A549 (cell line): ENCODE data around the gene PDLIM7. TPM values are rescaled to one million over a fixed set of nuclear protein-coding genes. Genes with fewer than 3 reads are reported as not detected.
A peak's percentile ranks its signal among the peaks of the same experiment; 100 is the strongest.

Experiments used
- ATAC-seq, 2 experiments: fragments of 200-7000 bp in 1 of 2; fragments of >200 bp in 1 of 2; cut with Nextera tagmentation in 1 of 2; cut with Tn5 transposase in 1 of 2; 3 replicates each; pipeline versions ENCODE4 v1.8.0 to v1.9.1; 2018 to 2020; ENCODE audit warnings: mild to moderate bottlenecking in 1 of 2, moderate library complexity in 1 of 2
- CTCF ChIA-PET: fragments of 300-600 bp; sonication (Branson Sonifier 250); formaldehyde crosslinking; extraction: SDS; loops from one replicate; lab custom pipeline; 2021; ENCODE audit warnings: antibody characterized with exemption, inconsistent platforms; lab: Yijun Ruan, JAX
- POLR2A ChIA-PET: fragments of 350-600 bp; formaldehyde crosslinking; extraction: SDS; loops from one replicate; lab custom pipeline; 2021; ENCODE audit warnings: antibody characterized with exemption, inconsistent platforms; lab: Yijun Ruan, JAX
- DNase-seq, 2 experiments: peaks; one replicate each; pipeline versions ENCODE4 v3.0.0 to v3.0.0-alpha.2; 2011 to 2016; ENCODE audit warnings: low read depth in 1 of 2, low spot score in 1 of 2
- FAIRE-seq: peaks from 2 replicates; lab custom pipeline; 2011; peaks lifted over from hg19 to GRCh38; lab: Jason Lieb, UNC
- H3K27ac ChIP-seq, 2 experiments: fragments of >200 bp; sonication (Bioruptor Twin); formaldehyde crosslinking; 3 replicates each; pipeline ENCODE4 v1.5.1; 2016 to 2017
- H3K4me1 ChIP-seq: fragments of >200 bp; sonication (Bioruptor Twin); formaldehyde crosslinking; 3 replicates; pipeline ENCODE4 v1.6.1; 2016
- H3K4me2 ChIP-seq: fragments of >200 bp; sonication (Bioruptor Twin); formaldehyde crosslinking; 3 replicates; pipeline ENCODE4 v1.6.1; 2016
- H3K4me3 ChIP-seq: fragments of >200 bp; sonication (Bioruptor Twin); formaldehyde crosslinking; 3 replicates; pipeline ENCODE4 v1.5.1; 2016
- H3K9me3 ChIP-seq: fragments of >200 bp; sonication (Bioruptor Twin); formaldehyde crosslinking; 3 replicates; pipeline ENCODE4 v1.6.1; 2016
- CBX2 ChIP-seq: fragments of 200-600 bp; sonication (generic); IDR thresholded peaks from 2 replicates; pipeline ENCODE4 v1.6.1; 2016; ENCODE audit warnings: low read depth, mild to moderate bottlenecking, borderline replicate concordance
- CEBPB ChIP-seq, 2 experiments: fragments of >200 bp in 1 of 2; sonication (Bioruptor Twin) in 1 of 2; formaldehyde crosslinking in 1 of 2; IDR thresholded peaks; 2 replicates each; pipeline ENCODE4 v1.6.1; 2012 to 2016
- EHF ChIP-seq: fragments of 250-450 bp; sonication (Bioruptor Pico); IDR thresholded peaks from 2 replicates; pipeline ENCODE4 v1.5.0; 2020; ENCODE audit warnings: mild to moderate bottlenecking
- EP300 ChIP-seq, 2 experiments: fragments of >200 bp; sonication (Bioruptor Twin); formaldehyde crosslinking; IDR thresholded peaks; 2 replicates in 1 of 2; 3 replicates in 1 of 2; pipeline ENCODE4 v1.6.1; 2016 to 2017
- HDAC2 ChIP-seq: fragments of 200-600 bp; sonication (generic); IDR thresholded peaks from 2 replicates; pipeline ENCODE4 v1.6.1; 2016
- JUN ChIP-seq, 2 experiments: fragments of >200 bp; sonication (Bioruptor Twin); formaldehyde crosslinking; IDR thresholded peaks; 2 replicates in 1 of 2; 3 replicates in 1 of 2; pipeline ENCODE4 v1.6.1; 2016 to 2017
- KDM5A ChIP-seq: fragments of 200-600 bp; sonication (generic); IDR thresholded peaks from 2 replicates; pipeline ENCODE4 v1.6.1; 2016; ENCODE audit warnings: antibody characterized with exemption, mild to moderate bottlenecking
- NFE2L2 ChIP-seq: fragments of 150-350 bp; conservative IDR thresholded peaks from 2 replicates; pipeline ENCODE4 v1.6.1; 2014; ENCODE audit warnings: low read length
- NPAS2 ChIP-seq: fragments of 250-450 bp; sonication (Bioruptor Pico); IDR thresholded peaks from 2 replicates; pipeline ENCODE4 v1.8.0; 2022; ENCODE audit warnings: mild to moderate bottlenecking, moderate library complexity, borderline replicate concordance
- RAD21 ChIP-seq, 2 experiments: fragments of >200 bp in 1 of 2; sonication (Bioruptor Twin) in 1 of 2; formaldehyde crosslinking in 1 of 2; IDR thresholded peaks in 1 of 2; conservative IDR thresholded peaks in 1 of 2; 2 replicates in 1 of 2; 3 replicates in 1 of 2; pipeline ENCODE4 v1.6.1; 2012 to 2018; ENCODE audit warnings: inconsistent platforms in 1 of 2
- RARB ChIP-seq: fragments of 250-450 bp; sonication (Bioruptor Pico); IDR thresholded peaks from 2 replicates; pipeline ENCODE4 v1.8.0; 2021; ENCODE audit warnings: mild to moderate bottlenecking, moderate library complexity
- RFX5 ChIP-seq: fragments of 450-650 bp; IDR thresholded peaks from 2 replicates; pipeline ENCODE4 v1.7.1; 2014; ENCODE audit warnings: antibody characterized with exemption, mild to moderate bottlenecking, moderate library complexity
- SMC3 ChIP-seq: fragments of >200 bp; sonication (Bioruptor Twin); formaldehyde crosslinking; IDR thresholded peaks from 3 replicates; pipeline ENCODE4 v1.6.1; 2018; ENCODE audit warnings: inconsistent platforms
- TFCP2L1 ChIP-seq: fragments of 250-450 bp; sonication (Bioruptor Pico); IDR thresholded peaks from 2 replicates; pipeline ENCODE4 v1.5.0; 2021; ENCODE audit warnings: mild to moderate bottlenecking
- ZSCAN20 ChIP-seq: fragments of 250-450 bp; sonication (Bioruptor Pico); IDR thresholded peaks from 2 replicates; pipeline ENCODE4 v1.8.0; 2022; ENCODE audit warnings: mild to moderate bottlenecking, moderate library complexity
- WGBS: methylation state at CpG from one replicate; pipeline ENCODE4 v1.1.6; 2017; ENCODE audit errors: missing lambda C conversion rate; 5-methylcytosine and 5-hydroxymethylcytosine counted together
- polyA plus RNA-seq, 4 experiments: library from polyadenylated mRNA; depleted of rRNA in 3 of 4; stranded (reverse); fragments of >200 nt; fragmentation: RNase III in 1 of 4; extraction: RNeasy Plus Mini Kit Qiagen cat#74134 plus additional on column Dnase treatment in 1 of 4; gene quantifications; 2 replicates in 3 of 4; 3 replicates in 1 of 4; pipeline ENCODE4 v1.2.3, GENCODE V29; 2011 to 2017
- TF ChIP-seq, protein P1 (sequence below): IDR thresholded peaks from 2 replicates; pipeline ENCODE4 v1.6.1; 2012
- TF ChIP-seq, protein P2 (sequence below): IDR thresholded peaks from 2 replicates; pipeline ENCODE4 v1.6.1; 2012
- TF ChIP-seq, protein P3 (sequence below): fragments of >200 bp; sonication (Bioruptor Twin); formaldehyde crosslinking; IDR thresholded peaks from 3 replicates; pipeline ENCODE4 v1.5.1; 2016
- TF ChIP-seq, protein P4 (sequence below): fragments of >200 bp; sonication (Bioruptor Twin); formaldehyde crosslinking; IDR thresholded peaks from 3 replicates; pipeline ENCODE4 v1.6.1; 2016
- TF ChIP-seq, protein P5 (sequence below): IDR thresholded peaks from 2 replicates; pipeline ENCODE4 v1.6.1; 2012; ENCODE audit warnings: low read depth, borderline replicate concordance
- TF ChIP-seq, protein P6 (sequence below): fragments of >200 bp; sonication (Bioruptor Twin); formaldehyde crosslinking; IDR thresholded peaks from 2 replicates; pipeline ENCODE4 v1.6.1; 2016

Gene PDLIM7
- polyA plus RNA-seq, 2 of the 4 experiments (the other 2 are of a cell fraction) = 30.7 to 124 TPM

DNA sequence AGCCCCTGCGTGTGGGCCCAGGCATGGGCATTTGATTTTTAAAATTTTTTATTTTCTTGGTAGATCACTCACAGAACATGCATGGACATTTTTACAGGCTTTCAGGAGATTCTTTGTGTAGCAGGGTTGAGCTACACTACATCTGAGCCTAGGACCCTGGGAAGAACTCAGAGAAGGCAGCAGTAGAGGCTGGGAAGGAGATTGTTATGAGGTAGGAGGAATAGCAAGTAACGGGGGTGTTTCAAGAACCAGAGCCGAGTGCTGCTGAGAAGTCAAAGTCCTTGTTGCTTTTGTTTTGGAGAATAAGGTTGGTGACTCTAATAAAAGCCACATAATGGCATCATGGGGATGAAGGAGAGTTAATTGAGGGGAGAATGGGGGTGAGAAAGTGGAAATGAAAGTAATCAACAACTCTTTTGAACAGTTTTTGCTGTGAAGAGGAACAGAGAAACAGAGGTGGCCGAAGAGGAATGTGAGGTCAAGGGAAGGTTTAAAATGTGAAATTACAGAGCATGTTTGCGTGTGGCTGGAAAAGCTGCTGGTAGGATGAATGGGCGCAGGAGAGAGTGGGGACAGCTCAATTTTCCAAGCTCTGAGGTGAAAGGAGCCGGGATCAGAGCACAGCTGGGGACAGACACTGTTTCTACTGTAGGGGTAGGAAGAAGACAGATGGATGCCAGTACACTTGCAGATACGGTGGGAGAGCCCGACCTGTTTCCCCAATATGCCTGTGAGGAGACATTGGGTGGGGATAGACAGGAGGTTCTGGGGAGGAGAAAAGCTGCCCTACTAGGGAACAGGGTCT lies 4.7 kb upstream of the PDLIM7 start:
- WGBS = 63% methylated on average over 9 of the region's 9 CpGs
- no peak overlapping the region for H3K4me2 ChIP-seq
- DNase-seq = no peak
- CTCF ChIA-PET = interaction anchor here (0.6 to 18.1 kb wide), 36 partner anchors 8 to 251 kb away, joined by 3 to 354 read pairs (median 6); partner anchors contain the start of genes DDX41, DOK3, PFN3 and PRR7
- POLR2A ChIA-PET = no interaction called here
- no peak for ATAC-seq
- H3K4me3 ChIP-seq = no peak overlapping the region
- peaks cover 11% of the 10 kb centered on the region for H3K4me1 ChIP-seq
- no peaks in the 10 kb centered on the region for H3K9me3 ChIP-seq
- H3K27ac ChIP-seq = no peak overlapping the region
- no peak for FAIRE-seq
- TF ChIP-seq KDM5A (no peak), RFX5 (no peak), CBX2 (no peak), EHF (no peak), CEBPB (IDR thresholded peaks at IDR 0.05) (no peak), ZSCAN20 (CRISPR knock-in tag) (no peak), TFCP2L1 (CRISPR knock-in tag) (no peak), HDAC2 (no peak), RAD21 (conservative IDR thresholded peaks at IDR 0.05 in 1 of 2, IDR thresholded peaks at IDR 0.05 in 1 of 2) (no peak), NPAS2 (CRISPR knock-in tag) (no peak), NFE2L2 (no peak)
- TF ChIP-seq, protein P1, sequence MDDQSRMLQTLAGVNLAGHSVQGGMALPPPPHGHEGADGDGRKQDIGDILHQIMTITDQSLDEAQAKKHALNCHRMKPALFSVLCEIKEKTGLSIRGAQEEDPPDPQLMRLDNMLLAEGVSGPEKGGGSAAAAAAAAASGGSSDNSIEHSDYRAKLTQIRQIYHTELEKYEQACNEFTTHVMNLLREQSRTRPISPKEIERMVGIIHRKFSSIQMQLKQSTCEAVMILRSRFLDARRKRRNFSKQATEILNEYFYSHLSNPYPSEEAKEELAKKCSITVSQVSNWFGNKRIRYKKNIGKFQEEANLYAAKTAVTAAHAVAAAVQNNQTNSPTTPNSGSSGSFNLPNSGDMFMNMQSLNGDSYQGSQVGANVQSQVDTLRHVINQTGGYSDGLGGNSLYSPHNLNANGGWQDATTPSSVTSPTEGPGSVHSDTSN = no peak
- TF ChIP-seq, protein P2, sequence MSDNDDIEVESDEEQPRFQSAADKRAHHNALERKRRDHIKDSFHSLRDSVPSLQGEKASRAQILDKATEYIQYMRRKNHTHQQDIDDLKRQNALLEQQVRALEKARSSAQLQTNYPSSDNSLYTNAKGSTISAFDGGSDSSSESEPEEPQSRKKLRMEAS = no peak
- TF ChIP-seq, protein P3, sequence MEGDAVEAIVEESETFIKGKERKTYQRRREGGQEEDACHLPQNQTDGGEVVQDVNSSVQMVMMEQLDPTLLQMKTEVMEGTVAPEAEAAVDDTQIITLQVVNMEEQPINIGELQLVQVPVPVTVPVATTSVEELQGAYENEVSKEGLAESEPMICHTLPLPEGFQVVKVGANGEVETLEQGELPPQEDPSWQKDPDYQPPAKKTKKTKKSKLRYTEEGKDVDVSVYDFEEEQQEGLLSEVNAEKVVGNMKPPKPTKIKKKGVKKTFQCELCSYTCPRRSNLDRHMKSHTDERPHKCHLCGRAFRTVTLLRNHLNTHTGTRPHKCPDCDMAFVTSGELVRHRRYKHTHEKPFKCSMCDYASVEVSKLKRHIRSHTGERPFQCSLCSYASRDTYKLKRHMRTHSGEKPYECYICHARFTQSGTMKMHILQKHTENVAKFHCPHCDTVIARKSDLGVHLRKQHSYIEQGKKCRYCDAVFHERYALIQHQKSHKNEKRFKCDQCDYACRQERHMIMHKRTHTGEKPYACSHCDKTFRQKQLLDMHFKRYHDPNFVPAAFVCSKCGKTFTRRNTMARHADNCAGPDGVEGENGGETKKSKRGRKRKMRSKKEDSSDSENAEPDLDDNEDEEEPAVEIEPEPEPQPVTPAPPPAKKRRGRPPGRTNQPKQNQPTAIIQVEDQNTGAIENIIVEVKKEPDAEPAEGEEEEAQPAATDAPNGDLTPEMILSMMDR = no peak
- TF ChIP-seq, protein P4, sequence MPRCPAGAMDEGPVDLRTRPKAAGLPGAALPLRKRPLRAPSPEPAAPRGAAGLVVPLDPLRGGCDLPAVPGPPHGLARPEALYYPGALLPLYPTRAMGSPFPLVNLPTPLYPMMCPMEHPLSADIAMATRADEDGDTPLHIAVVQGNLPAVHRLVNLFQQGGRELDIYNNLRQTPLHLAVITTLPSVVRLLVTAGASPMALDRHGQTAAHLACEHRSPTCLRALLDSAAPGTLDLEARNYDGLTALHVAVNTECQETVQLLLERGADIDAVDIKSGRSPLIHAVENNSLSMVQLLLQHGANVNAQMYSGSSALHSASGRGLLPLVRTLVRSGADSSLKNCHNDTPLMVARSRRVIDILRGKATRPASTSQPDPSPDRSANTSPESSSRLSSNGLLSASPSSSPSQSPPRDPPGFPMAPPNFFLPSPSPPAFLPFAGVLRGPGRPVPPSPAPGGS = no peak
- TF ChIP-seq, protein P5, sequence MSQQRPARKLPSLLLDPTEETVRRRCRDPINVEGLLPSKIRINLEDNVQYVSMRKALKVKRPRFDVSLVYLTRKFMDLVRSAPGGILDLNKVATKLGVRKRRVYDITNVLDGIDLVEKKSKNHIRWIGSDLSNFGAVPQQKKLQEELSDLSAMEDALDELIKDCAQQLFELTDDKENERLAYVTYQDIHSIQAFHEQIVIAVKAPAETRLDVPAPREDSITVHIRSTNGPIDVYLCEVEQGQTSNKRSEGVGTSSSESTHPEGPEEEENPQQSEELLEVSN = no peak

DNA sequence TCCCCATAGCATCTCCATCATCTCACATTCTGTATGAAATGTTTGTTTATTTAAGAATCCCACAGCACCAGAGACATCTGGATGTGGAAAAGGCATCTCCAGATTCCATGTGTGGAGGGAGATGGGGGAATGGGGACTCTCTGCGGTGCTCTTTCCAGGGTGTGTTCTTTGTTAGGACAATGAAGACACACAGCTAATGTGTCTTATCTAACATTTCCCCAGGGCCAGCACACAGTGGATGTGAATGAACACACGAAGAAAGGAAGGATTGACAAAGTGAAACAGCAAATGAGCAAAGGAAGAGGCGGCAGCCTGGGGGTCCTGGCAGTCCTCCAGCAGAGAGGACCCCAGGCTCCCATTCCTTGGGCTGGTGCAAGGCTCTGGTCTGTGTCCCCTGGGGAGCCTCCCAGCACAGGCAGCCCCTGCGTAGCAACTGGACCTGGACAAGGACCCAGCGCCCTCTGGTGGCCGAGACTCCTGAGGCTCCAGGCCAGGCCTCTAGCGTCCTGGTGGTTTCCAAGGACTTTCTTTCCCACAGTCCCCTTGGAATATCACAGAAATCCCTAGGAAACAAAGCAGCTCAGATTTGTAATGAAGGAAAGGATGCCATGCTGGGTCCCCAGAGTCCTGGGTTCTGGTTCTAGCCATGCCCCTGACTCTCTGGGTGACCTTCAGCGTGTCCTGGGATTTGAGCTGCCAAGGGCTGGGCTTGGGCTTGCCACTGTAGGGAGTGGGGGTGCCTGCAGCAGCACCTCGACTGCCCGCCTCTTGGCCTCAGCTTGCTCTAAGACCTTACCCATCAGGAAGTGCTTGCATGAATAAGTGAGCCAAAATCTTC lies 3.5 kb upstream of the PDLIM7 start:
- FAIRE-seq = no peak
- DNase-seq = peak; percentile 83 to 88
- Histone ChIP-seq H3K4me3 (no peak overlapping the region), H3K9me3 (no peaks in the 10 kb centered on the region), H3K4me2 (no peak overlapping the region), H3K27ac (0 out of 6 replicates have a peak overlapping the region, but pooled peaks of 1 of the 2 experiments have one; percentile 29), H3K4me1 (peaks cover 16% of the 10 kb centered on the region)
- WGBS = 24% methylated on average over 10 of the region's 10 CpGs
- TF ChIP-seq SMC3 (peak; percentile 88), JUN (IDR thresholded peaks at IDR 0.05) (no peak), EHF (no peak), RARB (no peak), EP300 (IDR thresholded peaks at IDR 0.05) (no peak), RAD21 (conservative IDR thresholded peaks at IDR 0.05 in 1 of 2, IDR thresholded peaks at IDR 0.05 in 1 of 2) (peak; percentile 84 to 86), RFX5 (no peak)
- TF ChIP-seq, protein P4 = no peak
- TF ChIP-seq, protein P3 = peak; percentile 93
- TF ChIP-seq, protein P6, sequence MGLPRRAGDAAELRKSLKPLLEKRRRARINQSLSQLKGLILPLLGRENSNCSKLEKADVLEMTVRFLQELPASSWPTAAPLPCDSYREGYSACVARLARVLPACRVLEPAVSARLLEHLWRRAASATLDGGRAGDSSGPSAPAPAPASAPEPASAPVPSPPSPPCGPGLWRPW = no peak
- ATAC-seq = peak; percentile 48 to 70
- POLR2A ChIA-PET = no interaction called here
- CTCF ChIA-PET = interaction anchor here (0.7 to 18.1 kb wide), 47 partner anchors 9 to 364 kb away, joined by 3 to 354 read pairs (median 5); partner anchors contain the start of genes DDX41, DOK3, GRK6 and PFN3
